ENCODE measurements around the gene DHRS2.

Gene DHRS2

GRCh38 chr14:23660290-23661226, 24.4 kb downstream of the DHRS2 start:
- H2BK15ac ChIP-seq (replicated peaks; ENCODE audit: low read depth): no peak overlapping the region
- H3K4me2 ChIP-seq (ENCODE audit: low read length): no peak overlapping the region
- DNase-seq: no peak
- no peak overlapping the region for H2AK5ac ChIP-seq (ENCODE audit: low read length)
- H3K9ac ChIP-seq (ENCODE audit: low read length): no peak overlapping the region
- no peak overlapping the region for H3K23ac ChIP-seq (ENCODE audit: low read length)
- H2BK5ac ChIP-seq (ENCODE audit: low read length): no peak overlapping the region
- no peak overlapping the region for H3K4me3 ChIP-seq (ENCODE audit: low read length)
- no CpG with 5 or more reads among the region's 11 CpGs for WGBS (ENCODE audit: extremely low coverage, insufficient coverage, low lambda C conversion rate)
- H3K4me1 ChIP-seq (ENCODE audit: control insufficient read depth, low read depth, low read length): no peaks in the 10 kb centered on the region
- H3K36me3 ChIP-seq (ENCODE audit: control insufficient read depth, insufficient read depth, low read length): no peaks in the 10 kb centered on the region
- H4K5ac ChIP-seq (ENCODE audit: low read length): no peak overlapping the region
- H3K79me2 ChIP-seq (ENCODE audit: control insufficient read depth, insufficient read depth, low read length): no peaks in the 10 kb centered on the region
- no peak overlapping the region for H3K4ac ChIP-seq (ENCODE audit: low read depth, low read length)
- no peak overlapping the region for H3K27ac ChIP-seq (ENCODE audit: low read depth, low read length)
- H2BK120ac ChIP-seq (ENCODE audit: low read depth, low read length): no peak overlapping the region
- no peak overlapping the region for H3K56ac ChIP-seq (ENCODE audit: low read length)
- no peaks in the 10 kb centered on the region for H3K79me1 ChIP-seq (ENCODE audit: low read length)
- H3K18ac ChIP-seq (ENCODE audit: low read length): no peak overlapping the region
- H3K27me3 ChIP-seq (ENCODE audit: insufficient read depth, low read length, poor library complexity): no peaks in the 10 kb centered on the region
- no peak overlapping the region for H4K8ac ChIP-seq (ENCODE audit: low read depth, low read length)

- Histone ChIP-seq H3K56ac (ENCODE audit: low read length) (no peak overlapping the region), H3K79me1 (ENCODE audit: low read length) (no peaks in the 10 kb centered on the region), H2AK5ac (ENCODE audit: low read length) (no peak overlapping the region), H3K79me2 (ENCODE audit: control insufficient read depth, insufficient read depth, low read length) (no peaks in the 10 kb centered on the region), H3K4me2 (ENCODE audit: low read length) (no peak overlapping the region), H2BK120ac (ENCODE audit: low read depth, low read length) (no peak overlapping the region), H3K27ac (ENCODE audit: low read depth, low read length) (no peak overlapping the region), H3K4me1 (ENCODE audit: control insufficient read depth, low read depth, low read length) (no peaks in the 10 kb centered on the region), H2BK5ac (ENCODE audit: low read length) (no peak overlapping the region), H3K23ac (ENCODE audit: low read length) (no peak overlapping the region), H4K8ac (ENCODE audit: low read depth, low read length) (no peak overlapping the region), H3K4ac (ENCODE audit: low read depth, low read length) (no peak overlapping the region), H3K18ac (ENCODE audit: low read length) (no peak overlapping the region), H4K5ac (ENCODE audit: low read length) (no peak overlapping the region), H3K4me3 (ENCODE audit: low read length) (no peak overlapping the region), H3K36me3 (ENCODE audit: control insufficient read depth, insufficient read depth, low read length) (no peaks in the 10 kb centered on the region), H3K9ac (ENCODE audit: low read length) (no peak overlapping the region), H3K27me3 (ENCODE audit: insufficient read depth, low read length, poor library complexity) (no peaks in the 10 kb centered on the region), H2BK15ac (replicated peaks; ENCODE audit: low read depth) (no peak overlapping the region)
- no CpG with 5 or more reads among the region's 5 CpGs for WGBS (ENCODE audit: extremely low coverage, insufficient coverage, low lambda C conversion rate)
- no peak for DNase-seq
Observed at GRCh38 chr14:23661542-23661941, 25.4 kb downstream of the DHRS2 start.

- H2BK15ac ChIP-seq (replicated peaks; ENCODE audit: low read depth): no peak overlapping the region
- DNase-seq: no peak
- no peaks in the 10 kb centered on the region for H3K36me3 ChIP-seq (ENCODE audit: control insufficient read depth, insufficient read depth, low read length)
- H4K8ac ChIP-seq (ENCODE audit: low read depth, low read length): no peak overlapping the region
- no peaks in the 10 kb centered on the region for H3K79me2 ChIP-seq (ENCODE audit: control insufficient read depth, insufficient read depth, low read length)
- WGBS (ENCODE audit: extremely low coverage, insufficient coverage, low lambda C conversion rate): no CpG with 5 or more reads among the region's 2 CpGs
- no peak overlapping the region for H3K9ac ChIP-seq (ENCODE audit: low read length)
- no peak overlapping the region for H2BK120ac ChIP-seq (ENCODE audit: low read depth, low read length)
- no peaks in the 10 kb centered on the region for H3K4me1 ChIP-seq (ENCODE audit: control insufficient read depth, low read depth, low read length)
- no peak overlapping the region for H3K56ac ChIP-seq (ENCODE audit: low read length)
- no peak overlapping the region for H3K27ac ChIP-seq (ENCODE audit: low read depth, low read length)
- H3K4me2 ChIP-seq (ENCODE audit: low read length): no peak overlapping the region
- H3K4ac ChIP-seq (ENCODE audit: low read depth, low read length): no peak overlapping the region
- no peaks in the 10 kb centered on the region for H3K79me1 ChIP-seq (ENCODE audit: low read length)
- H3K18ac ChIP-seq (ENCODE audit: low read length): no peak overlapping the region
- H3K23ac ChIP-seq (ENCODE audit: low read length): no peak overlapping the region
- H3K4me3 ChIP-seq (ENCODE audit: low read length): no peak overlapping the region
- H4K5ac ChIP-seq (ENCODE audit: low read length): no peak overlapping the region
- no peak overlapping the region for H2AK5ac ChIP-seq (ENCODE audit: low read length)
- H3K27me3 ChIP-seq (ENCODE audit: insufficient read depth, low read length, poor library complexity): no peaks in the 10 kb centered on the region
- no peak overlapping the region for H2BK5ac ChIP-seq (ENCODE audit: low read length)
Observed at GRCh38 chr14:23663127-23663526, 27.0 kb downstream of the DHRS2 start.

GRCh38 chr14:23663711-23664110, 27.5 kb downstream of the DHRS2 start:
- H2AK5ac ChIP-seq (ENCODE audit: low read length): no peak overlapping the region
- no peak overlapping the region for H4K8ac ChIP-seq (ENCODE audit: low read depth, low read length)
- no peak overlapping the region for H4K5ac ChIP-seq (ENCODE audit: low read length)
- H3K4me1 ChIP-seq (ENCODE audit: control insufficient read depth, low read depth, low read length): no peaks in the 10 kb centered on the region
- no peak overlapping the region for H3K56ac ChIP-seq (ENCODE audit: low read length)
- no peak overlapping the region for H3K4me2 ChIP-seq (ENCODE audit: low read length)
- no peaks in the 10 kb centered on the region for H3K36me3 ChIP-seq (ENCODE audit: control insufficient read depth, insufficient read depth, low read length)
- H3K18ac ChIP-seq (ENCODE audit: low read length): no peak overlapping the region
- no peaks in the 10 kb centered on the region for H3K79me2 ChIP-seq (ENCODE audit: control insufficient read depth, insufficient read depth, low read length)
- H3K23ac ChIP-seq (ENCODE audit: low read length): no peak overlapping the region
- no peak overlapping the region for H3K27ac ChIP-seq (ENCODE audit: low read depth, low read length)
- H3K9ac ChIP-seq (ENCODE audit: low read length): no peak overlapping the region
- H3K4ac ChIP-seq (ENCODE audit: low read depth, low read length): no peak overlapping the region
- no peak overlapping the region for H2BK5ac ChIP-seq (ENCODE audit: low read length)
- whole genome bisulfite sequencing (ENCODE audit: extremely low coverage, insufficient coverage, low lambda C conversion rate): no CpG with 5 or more reads among the region's 5 CpGs
- no peak overlapping the region for H2BK15ac ChIP-seq (replicated peaks; ENCODE audit: low read depth)
- no peak overlapping the region for H3K4me3 ChIP-seq (ENCODE audit: low read length)
- no peaks in the 10 kb centered on the region for H3K79me1 ChIP-seq (ENCODE audit: low read length)
- no peak overlapping the region for H2BK120ac ChIP-seq (ENCODE audit: low read depth, low read length)
- no peaks in the 10 kb centered on the region for H3K27me3 ChIP-seq (ENCODE audit: insufficient read depth, low read length, poor library complexity)
- DNase-seq: no peak

GRCh38 chr14:23664207-23664885, 28.2 kb downstream of the DHRS2 start:
- Histone ChIP-seq H3K4me1 (ENCODE audit: control insufficient read depth, low read depth, low read length) (no peaks in the 10 kb centered on the region), H3K79me1 (ENCODE audit: low read length) (no peaks in the 10 kb centered on the region), H3K79me2 (ENCODE audit: control insufficient read depth, insufficient read depth, low read length) (no peaks in the 10 kb centered on the region), H3K56ac (ENCODE audit: low read length) (no peak overlapping the region), H3K4ac (ENCODE audit: low read depth, low read length) (no peak overlapping the region), H3K27ac (ENCODE audit: low read depth, low read length) (no peak overlapping the region), H3K36me3 (ENCODE audit: control insufficient read depth, insufficient read depth, low read length) (no peaks in the 10 kb centered on the region), H3K23ac (ENCODE audit: low read length) (no peak overlapping the region), H3K27me3 (ENCODE audit: insufficient read depth, low read length, poor library complexity) (no peaks in the 10 kb centered on the region), H3K4me2 (ENCODE audit: low read length) (no peak overlapping the region), H2BK15ac (replicated peaks; ENCODE audit: low read depth) (no peak overlapping the region), H3K18ac (ENCODE audit: low read length) (no peak overlapping the region), H4K5ac (ENCODE audit: low read length) (no peak overlapping the region), H2AK5ac (ENCODE audit: low read length) (no peak overlapping the region), H3K4me3 (ENCODE audit: low read length) (no peak overlapping the region), H2BK5ac (ENCODE audit: low read length) (no peak overlapping the region), H2BK120ac (ENCODE audit: low read depth, low read length) (no peak overlapping the region), H4K8ac (ENCODE audit: low read depth, low read length) (no peak overlapping the region), H3K9ac (ENCODE audit: low read length) (no peak overlapping the region)
- no peak for DNase-seq
- WGBS (ENCODE audit: extremely low coverage, insufficient coverage, low lambda C conversion rate): no CpG with 5 or more reads among the region's 5 CpGs
